Calu3 (cell line): ENCODE data around the gene PRR19. TPM values are rescaled to one million over a fixed set of nuclear protein-coding genes. Genes with fewer than 3 reads are reported as not detected.

ENCODE experiments used
- BruUV-seq: library from RNA; stranded (reverse); fragments of 400-500 nt; replicated peaks from 2 replicates; lab custom pipeline; 2021; lab: Mats Ljungman, UMichigan
- CTCF ChIA-PET: fragments of 300-600 bp; sonication (Branson Sonifier 250); formaldehyde crosslinking; loops from one replicate; lab custom pipeline; 2022; ENCODE audit warnings: antibody characterized with exemption; lab: Charles Lee
- DNase-seq: peaks from one replicate; pipeline ENCODE4 v3.0.0; 2022
- H3K27ac Mint-ChIP-seq: one replicate; pipeline ENCODE4 v1.8.0; 2022; ENCODE audit warnings: mixed read lengths; ENCODE audit not compliant: unreplicated experiment
- H3K27me3 Mint-ChIP-seq: one replicate; pipeline ENCODE4 v1.8.0; 2022; ENCODE audit warnings: mixed read lengths; ENCODE audit not compliant: unreplicated experiment
- H3K36me3 Mint-ChIP-seq: one replicate; pipeline ENCODE4 v1.8.0; 2022; ENCODE audit warnings: mild to moderate bottlenecking, moderate library complexity, mixed read lengths; ENCODE audit not compliant: insufficient read depth, unreplicated experiment
- H3K4me1 Mint-ChIP-seq: one replicate; pipeline ENCODE4 v1.8.0; 2022; ENCODE audit warnings: mild to moderate bottlenecking, low read depth, mixed read lengths; ENCODE audit not compliant: unreplicated experiment
- H3K4me3 Mint-ChIP-seq: one replicate; pipeline ENCODE4 v1.8.0; 2022; ENCODE audit warnings: mild to moderate bottlenecking, low read depth, moderate library complexity, mixed read lengths; ENCODE audit not compliant: unreplicated experiment
- H3K9me3 Mint-ChIP-seq: one replicate; pipeline ENCODE4 v1.8.0; 2022; ENCODE audit warnings: low read depth, mixed read lengths; ENCODE audit not compliant: unreplicated experiment
- intact Hi-C: fragments of 100-400 bp; cut with micrococcal nuclease; formaldehyde crosslinking; loops from one replicate; pipeline ENCODE4 v1.10.0; 2022; ENCODE audit not compliant: unreplicated experiment
- total RNA-seq: library from RNA; stranded (reverse); gene quantifications from 2 replicates; pipeline ENCODE4 v1.2.3, GENCODE V29; 2022
- TF ChIP-seq, protein P1 (sequence below): fragments of 200-600 bp; IDR thresholded peaks from one replicate; pipeline ENCODE4 v1.8.0; 2022; ENCODE audit warnings: antibody characterized with exemption; ENCODE audit not compliant: unreplicated experiment

PRR19 gene
- total RNA-seq, 1 experiment from 2014 or later: 2.4 TPM

DNA sequence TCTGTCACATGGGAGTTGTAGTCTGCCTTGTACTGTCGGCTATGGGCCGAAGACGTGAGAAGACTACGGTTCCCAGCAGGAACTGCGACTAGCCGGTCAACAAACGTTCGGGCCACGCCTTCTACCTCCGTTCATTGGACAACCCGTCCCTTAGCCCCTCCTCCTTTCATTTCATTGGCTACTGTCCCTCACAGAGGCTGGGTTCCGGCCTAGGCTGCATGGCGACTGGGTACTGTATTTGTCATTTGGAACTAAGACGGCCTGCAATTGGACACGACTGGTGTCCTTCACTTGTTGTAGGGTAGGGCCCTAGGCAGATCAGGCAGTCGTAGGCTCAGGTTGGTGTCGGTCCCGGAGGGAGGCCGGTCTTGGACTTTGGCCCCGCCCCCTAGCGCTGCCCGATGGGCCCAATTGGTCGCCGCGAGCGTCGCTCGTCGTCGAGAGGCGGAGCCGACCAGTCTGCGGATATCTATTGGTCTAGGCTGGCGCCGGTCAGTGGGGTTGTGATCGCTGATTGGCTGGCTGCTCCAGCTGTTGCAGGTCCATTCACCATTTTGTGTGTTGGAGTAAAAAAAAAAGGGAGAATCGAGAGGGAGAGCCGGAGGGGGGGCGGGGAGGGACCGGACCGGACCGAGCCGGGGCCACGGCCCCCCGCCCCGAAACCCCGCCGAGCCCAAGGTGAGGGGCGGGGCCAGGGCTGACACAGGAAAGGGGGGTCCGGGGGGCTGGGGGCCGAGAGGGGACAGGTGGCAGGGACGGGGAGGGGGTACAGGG, 33.0 kb upstream of the PRR19 start, which contains the start of gene CIC:
CIC (plus strand) TSS at position 549 of the 774 bp plus-strand sequence. CDS start 2,532 bp downstream, outside the sequence.
- Mint-ChIP-seq H3K4me3 (no peak within 1 kb of the TSS), H3K27me3 (no peaks in the 10 kb centered on the region), H3K36me3 (peaks cover 13% of the 10 kb centered on the region), H3K4me1 (peaks cover 8% of the 10 kb centered on the region), H3K27ac (no peak within 1 kb of the TSS), H3K9me3 (no peaks in the 10 kb centered on the region)
- CTCF ChIA-PET: interaction anchor here (0.5 to 2.0 kb wide), 3 partner anchors 11 to 821 kb away, joined by 4 to 8 read pairs (median 7); no protein-coding TSS in a partner anchor
- BruUV-seq: TSS peak; percentile 94
- DNase-seq: peak; percentile 100
- TF ChIP-seq, protein P1, sequence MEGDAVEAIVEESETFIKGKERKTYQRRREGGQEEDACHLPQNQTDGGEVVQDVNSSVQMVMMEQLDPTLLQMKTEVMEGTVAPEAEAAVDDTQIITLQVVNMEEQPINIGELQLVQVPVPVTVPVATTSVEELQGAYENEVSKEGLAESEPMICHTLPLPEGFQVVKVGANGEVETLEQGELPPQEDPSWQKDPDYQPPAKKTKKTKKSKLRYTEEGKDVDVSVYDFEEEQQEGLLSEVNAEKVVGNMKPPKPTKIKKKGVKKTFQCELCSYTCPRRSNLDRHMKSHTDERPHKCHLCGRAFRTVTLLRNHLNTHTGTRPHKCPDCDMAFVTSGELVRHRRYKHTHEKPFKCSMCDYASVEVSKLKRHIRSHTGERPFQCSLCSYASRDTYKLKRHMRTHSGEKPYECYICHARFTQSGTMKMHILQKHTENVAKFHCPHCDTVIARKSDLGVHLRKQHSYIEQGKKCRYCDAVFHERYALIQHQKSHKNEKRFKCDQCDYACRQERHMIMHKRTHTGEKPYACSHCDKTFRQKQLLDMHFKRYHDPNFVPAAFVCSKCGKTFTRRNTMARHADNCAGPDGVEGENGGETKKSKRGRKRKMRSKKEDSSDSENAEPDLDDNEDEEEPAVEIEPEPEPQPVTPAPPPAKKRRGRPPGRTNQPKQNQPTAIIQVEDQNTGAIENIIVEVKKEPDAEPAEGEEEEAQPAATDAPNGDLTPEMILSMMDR: no peak
- intact Hi-C loops: no loop called here

DNA sequence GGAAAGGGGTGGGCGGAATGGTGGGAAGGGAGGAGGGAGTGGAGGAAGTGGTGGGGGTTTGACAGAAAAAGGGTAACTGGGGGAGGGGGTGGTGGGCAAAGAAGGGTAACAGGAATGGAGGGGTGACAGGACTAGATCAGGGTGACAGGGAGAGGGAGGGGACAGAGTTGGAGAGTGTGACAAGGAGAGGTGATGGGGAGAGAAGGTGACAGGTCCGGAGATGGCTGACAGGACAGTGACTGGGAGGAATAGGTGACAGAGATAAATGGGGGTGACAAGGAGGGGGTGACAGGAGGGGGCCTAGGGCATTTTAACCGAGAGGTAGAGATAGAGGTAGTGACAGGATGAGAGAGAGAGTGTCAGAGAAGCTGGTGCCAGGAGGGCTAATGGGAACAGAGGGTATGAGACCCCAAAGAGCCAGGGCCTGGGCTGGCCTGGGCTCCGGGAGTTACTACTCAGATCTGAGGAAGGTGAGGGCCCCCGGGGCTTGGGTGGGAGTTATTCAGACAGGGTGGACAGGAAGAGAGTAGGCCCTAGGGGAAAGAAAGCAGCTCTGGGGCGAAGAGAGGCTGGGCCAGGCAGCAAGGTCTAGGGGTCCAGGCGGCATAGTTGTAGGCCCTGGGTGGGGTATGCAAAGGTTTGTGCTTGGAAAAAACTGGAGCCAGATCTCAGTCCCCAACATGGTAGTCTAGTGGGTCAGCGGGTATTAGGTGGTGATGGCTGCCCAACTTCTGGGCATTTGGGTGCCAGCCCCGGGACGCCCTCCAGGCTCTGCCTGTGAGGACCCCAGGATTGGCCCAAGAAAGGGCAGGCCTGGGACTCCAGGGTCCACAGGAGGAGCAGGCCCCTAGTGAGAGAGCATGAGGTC, 32.2 kb upstream of the PRR19 start:
- no peak overlapping the region for H3K4me3 Mint-ChIP-seq
- no peaks in the 10 kb centered on the region for H3K27me3 Mint-ChIP-seq
- TF ChIP-seq, protein P1: no peak
- intact Hi-C loops: no loop called here
- no TSS peak for BruUV-seq
- no peaks in the 10 kb centered on the region for H3K9me3 Mint-ChIP-seq
- peaks cover 13% of the 10 kb centered on the region for H3K36me3 Mint-ChIP-seq
- no peak overlapping the region for H3K27ac Mint-ChIP-seq
- H3K4me1 Mint-ChIP-seq: peaks cover 8% of the 10 kb centered on the region
- CTCF ChIA-PET: interaction anchor here (0.5 to 2.0 kb wide), 3 partner anchors 23 to 822 kb away, joined by 3 to 8 read pairs (median 4); no protein-coding TSS in a partner anchor
- DNase-seq: no peak

DNA sequence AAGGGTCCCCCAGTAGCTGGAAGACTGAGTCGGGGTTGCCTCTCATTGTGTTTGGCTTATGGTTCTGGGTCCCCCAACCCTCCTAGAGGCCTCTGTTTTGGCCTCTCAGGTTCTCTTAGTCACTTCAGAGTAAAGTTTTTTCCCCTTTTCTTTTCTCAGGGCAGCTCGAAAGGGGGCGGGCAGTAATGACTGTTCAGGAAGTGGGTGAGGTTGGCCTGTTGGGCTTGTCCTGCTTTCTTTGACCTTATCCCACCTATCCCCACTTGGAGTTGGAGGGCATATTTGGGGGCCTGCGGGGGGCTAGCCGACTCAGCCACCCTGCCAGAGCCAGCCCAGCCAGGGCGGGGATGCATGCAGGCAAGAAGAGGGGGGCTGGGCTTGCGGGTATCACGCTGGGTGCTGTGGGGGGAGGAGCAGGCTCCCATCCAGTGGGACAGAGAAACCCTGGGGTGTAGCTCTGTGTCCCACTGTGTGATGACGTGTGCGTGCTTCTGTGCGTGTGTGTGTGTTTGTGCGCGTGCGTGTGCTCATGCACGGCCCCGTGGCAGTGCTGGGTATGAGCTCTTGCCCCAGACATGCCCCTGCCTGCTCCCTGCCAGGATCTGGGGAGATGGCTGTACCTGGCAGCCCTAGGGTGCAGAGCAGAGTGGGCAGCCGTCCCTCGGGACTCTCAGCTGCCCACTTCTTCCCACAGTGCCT, 31.4 kb upstream of the PRR19 start:
- Mint-ChIP-seq H3K4me3 (no peak overlapping the region), H3K4me1 (peaks cover 6% of the 10 kb centered on the region), H3K36me3 (peaks cover 13% of the 10 kb centered on the region), H3K27ac (no peak overlapping the region), H3K9me3 (no peaks in the 10 kb centered on the region), H3K27me3 (no peaks in the 10 kb centered on the region)
- TF ChIP-seq, protein P1: no peak
- BruUV-seq: no TSS peak
- CTCF ChIA-PET: interaction anchor here (0.6 to 2.0 kb wide), 3 partner anchors 24 to 31 kb away, joined by 3 to 8 read pairs (median 3); no protein-coding TSS in a partner anchor
- intact Hi-C loops: no loop called here
- peak; percentile 35 for DNase-seq

DNA sequence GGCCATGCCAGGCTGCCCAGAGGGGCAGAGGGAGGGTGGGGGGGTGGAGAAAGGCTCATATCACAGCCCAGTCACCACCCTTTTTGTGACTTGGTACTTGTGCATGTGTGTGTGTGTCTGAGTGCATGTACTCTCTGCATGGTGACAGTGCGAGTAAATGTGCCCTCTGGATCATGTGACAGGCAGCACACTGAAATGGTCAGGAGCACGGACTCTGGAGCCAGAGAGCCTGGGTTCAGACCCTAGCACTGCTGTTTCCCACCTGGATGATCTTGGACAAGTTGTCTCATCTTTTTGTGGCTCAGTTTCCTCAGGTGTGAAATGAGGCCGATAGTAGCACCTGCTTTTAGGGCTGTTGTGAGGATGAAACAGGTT, 30.9 kb upstream of the PRR19 start:
- no peak for DNase-seq
- BruUV-seq: no TSS peak
- Mint-ChIP-seq H3K36me3 (peaks cover 13% of the 10 kb centered on the region), H3K27me3 (no peaks in the 10 kb centered on the region), H3K27ac (no peak overlapping the region), H3K9me3 (no peaks in the 10 kb centered on the region), H3K4me1 (peaks cover 4% of the 10 kb centered on the region), H3K4me3 (no peak overlapping the region)
- intact Hi-C loops: no loop called here
- TF ChIP-seq, protein P1: no peak
- CTCF ChIA-PET: interaction anchor here (0.6 to 2.0 kb wide), 3 partner anchors 25 to 32 kb away, joined by 3 to 8 read pairs (median 3); no protein-coding TSS in a partner anchor
